Ishikawa (cell line): ENCODE data around the gene PRICKLE3.

Experiments used
- CEBPB ChIP-seq: IDR thresholded peaks from 2 replicates; pipeline ENCODE4 v1.6.1; 2012
- CREB1 ChIP-seq: IDR thresholded peaks from 2 replicates; pipeline ENCODE4 v1.6.1; 2012; ENCODE audit warnings: low read depth
- EGR1 ChIP-seq: IDR thresholded peaks from 2 replicates; pipeline ENCODE4 v1.6.1; 2012
- EP300 ChIP-seq: IDR thresholded peaks from 2 replicates; pipeline ENCODE4 v1.6.1; 2012; ENCODE audit warnings: borderline replicate concordance
- FOXM1 ChIP-seq: IDR thresholded peaks from 2 replicates; pipeline ENCODE4 v1.6.1; 2012; ENCODE audit warnings: low read depth, borderline replicate concordance
- NFIC ChIP-seq: IDR thresholded peaks from 2 replicates; pipeline ENCODE4 v1.6.1; 2012
- RAD21 ChIP-seq: IDR thresholded peaks from 2 replicates; pipeline ENCODE4 v1.6.1; 2012; ENCODE audit warnings: low read depth
- TAF1 ChIP-seq: IDR thresholded peaks from 2 replicates; pipeline ENCODE4 v1.6.1; 2012; ENCODE audit warnings: low read depth, mild to moderate bottlenecking
- TCF12 ChIP-seq: IDR thresholded peaks from 2 replicates; pipeline ENCODE4 v1.6.1; 2012; ENCODE audit warnings: low read depth
- TEAD4 ChIP-seq: IDR thresholded peaks from 2 replicates; pipeline ENCODE4 v1.6.1; 2012
- USF1 ChIP-seq: IDR thresholded peaks from 2 replicates; pipeline ENCODE4 v1.6.1; 2012
- YY1 ChIP-seq: IDR thresholded peaks from 2 replicates; pipeline ENCODE4 v1.6.1; 2012; ENCODE audit warnings: low read depth
- ZBTB7A ChIP-seq: IDR thresholded peaks from 2 replicates; pipeline ENCODE4 v1.6.1; 2012; ENCODE audit warnings: low read depth
- TF ChIP-seq, protein P1 (sequence below): IDR thresholded peaks from 2 replicates; pipeline ENCODE4 v1.6.1; 2012; ENCODE audit warnings: low read depth, mild to moderate bottlenecking
- TF ChIP-seq, protein P2 (sequence below): IDR thresholded peaks from 2 replicates; pipeline ENCODE4 v1.6.1; 2012

Gene PRICKLE3

DNA sequence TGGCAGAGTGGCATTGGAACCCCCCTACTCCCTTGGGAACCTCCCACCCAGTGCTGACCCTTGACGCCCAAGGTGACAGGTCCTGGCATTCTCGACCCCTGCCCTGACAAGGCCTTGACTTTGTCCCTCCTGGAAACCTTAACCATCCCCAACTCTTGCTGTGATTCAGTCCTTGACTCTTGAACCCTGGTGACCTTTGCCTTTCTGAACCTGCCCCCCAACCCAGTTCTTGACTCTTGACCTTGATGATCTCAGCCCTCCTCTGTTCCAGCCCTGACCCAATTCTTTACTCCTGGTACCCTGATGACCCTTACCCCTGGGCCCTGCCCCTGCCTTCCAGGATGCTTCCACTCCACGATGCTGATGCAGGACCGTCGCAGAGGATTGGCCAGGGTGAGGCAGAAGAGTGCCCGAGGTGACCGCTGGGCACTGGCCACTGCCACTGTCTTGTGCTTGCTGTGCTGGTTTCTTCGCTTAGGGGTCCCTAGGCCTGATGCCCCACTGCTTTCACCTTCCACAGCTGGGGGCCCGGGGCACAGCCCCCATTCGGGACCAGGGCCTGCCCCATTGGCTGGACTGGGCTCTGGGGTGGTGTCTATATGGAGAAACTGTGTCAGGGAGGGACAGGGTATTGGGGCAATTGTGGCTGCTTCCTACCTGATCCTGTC, 45.3 kb upstream of the PRICKLE3 start:
- TF ChIP-seq USF1 (no peak), CEBPB (no peak), TEAD4 (no peak), FOXM1 (no peak), EP300 (no peak), NFIC (no peak), TCF12 (no peak), TAF1 (no peak), EGR1 (no peak), CREB1 (no peak)
- TF ChIP-seq, protein P1, sequence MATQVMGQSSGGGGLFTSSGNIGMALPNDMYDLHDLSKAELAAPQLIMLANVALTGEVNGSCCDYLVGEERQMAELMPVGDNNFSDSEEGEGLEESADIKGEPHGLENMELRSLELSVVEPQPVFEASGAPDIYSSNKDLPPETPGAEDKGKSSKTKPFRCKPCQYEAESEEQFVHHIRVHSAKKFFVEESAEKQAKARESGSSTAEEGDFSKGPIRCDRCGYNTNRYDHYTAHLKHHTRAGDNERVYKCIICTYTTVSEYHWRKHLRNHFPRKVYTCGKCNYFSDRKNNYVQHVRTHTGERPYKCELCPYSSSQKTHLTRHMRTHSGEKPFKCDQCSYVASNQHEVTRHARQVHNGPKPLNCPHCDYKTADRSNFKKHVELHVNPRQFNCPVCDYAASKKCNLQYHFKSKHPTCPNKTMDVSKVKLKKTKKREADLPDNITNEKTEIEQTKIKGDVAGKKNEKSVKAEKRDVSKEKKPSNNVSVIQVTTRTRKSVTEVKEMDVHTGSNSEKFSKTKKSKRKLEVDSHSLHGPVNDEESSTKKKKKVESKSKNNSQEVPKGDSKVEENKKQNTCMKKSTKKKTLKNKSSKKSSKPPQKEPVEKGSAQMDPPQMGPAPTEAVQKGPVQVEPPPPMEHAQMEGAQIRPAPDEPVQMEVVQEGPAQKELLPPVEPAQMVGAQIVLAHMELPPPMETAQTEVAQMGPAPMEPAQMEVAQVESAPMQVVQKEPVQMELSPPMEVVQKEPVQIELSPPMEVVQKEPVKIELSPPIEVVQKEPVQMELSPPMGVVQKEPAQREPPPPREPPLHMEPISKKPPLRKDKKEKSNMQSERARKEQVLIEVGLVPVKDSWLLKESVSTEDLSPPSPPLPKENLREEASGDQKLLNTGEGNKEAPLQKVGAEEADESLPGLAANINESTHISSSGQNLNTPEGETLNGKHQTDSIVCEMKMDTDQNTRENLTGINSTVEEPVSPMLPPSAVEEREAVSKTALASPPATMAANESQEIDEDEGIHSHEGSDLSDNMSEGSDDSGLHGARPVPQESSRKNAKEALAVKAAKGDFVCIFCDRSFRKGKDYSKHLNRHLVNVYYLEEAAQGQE: no peak
- TF ChIP-seq, protein P2, sequence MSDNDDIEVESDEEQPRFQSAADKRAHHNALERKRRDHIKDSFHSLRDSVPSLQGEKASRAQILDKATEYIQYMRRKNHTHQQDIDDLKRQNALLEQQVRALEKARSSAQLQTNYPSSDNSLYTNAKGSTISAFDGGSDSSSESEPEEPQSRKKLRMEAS: no peak

- no peak for TF ChIP-seq TAF1
- TF ChIP-seq NFIC: no peak
- TF ChIP-seq TCF12: no peak
- TF ChIP-seq, protein P2: no peak
- no peak for TF ChIP-seq EGR1
- TF ChIP-seq RAD21: no peak
- TF ChIP-seq EP300: no peak
- TF ChIP-seq, protein P1: no peak
- TF ChIP-seq FOXM1: no peak
- no peak for TF ChIP-seq ZBTB7A
- TF ChIP-seq TEAD4: no peak
Measured at GRCh38 chrX:49230500-49231232, 44.5 kb upstream of the PRICKLE3 start.

DNA sequence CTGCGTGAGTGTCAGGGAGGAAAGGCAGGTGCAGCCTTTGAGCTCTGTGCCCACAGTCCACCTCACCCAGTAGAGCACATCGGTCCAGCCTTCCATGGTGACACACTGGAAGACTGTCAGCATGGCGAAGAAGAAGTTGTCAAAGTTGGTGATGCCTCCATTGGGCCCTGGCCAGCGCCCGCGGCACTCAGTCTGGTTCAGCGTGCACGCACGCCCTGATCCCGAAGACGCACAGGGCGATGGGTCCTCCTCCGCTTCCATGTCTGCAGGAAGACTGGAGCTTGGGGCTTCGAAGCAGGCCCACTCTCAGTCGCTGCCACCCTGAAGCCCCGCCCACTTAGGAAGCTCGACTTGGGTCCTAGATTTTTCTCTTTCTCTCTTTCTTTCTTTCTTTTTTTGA, 42.0 kb upstream of the PRICKLE3 start:
- TF ChIP-seq RAD21: no peak
- TF ChIP-seq TEAD4: no peak
- no peak for TF ChIP-seq CEBPB
- TF ChIP-seq TCF12: no peak
- no peak for TF ChIP-seq EP300
- no peak for TF ChIP-seq FOXM1
- no peak for TF ChIP-seq USF1
- no peak for TF ChIP-seq CREB1
- no peak for TF ChIP-seq TAF1
- TF ChIP-seq EGR1: no peak
- no peak for TF ChIP-seq ZBTB7A
- TF ChIP-seq, protein P1: no peak
- TF ChIP-seq NFIC: no peak
- TF ChIP-seq, protein P2: no peak
- no peak for TF ChIP-seq YY1

DNA sequence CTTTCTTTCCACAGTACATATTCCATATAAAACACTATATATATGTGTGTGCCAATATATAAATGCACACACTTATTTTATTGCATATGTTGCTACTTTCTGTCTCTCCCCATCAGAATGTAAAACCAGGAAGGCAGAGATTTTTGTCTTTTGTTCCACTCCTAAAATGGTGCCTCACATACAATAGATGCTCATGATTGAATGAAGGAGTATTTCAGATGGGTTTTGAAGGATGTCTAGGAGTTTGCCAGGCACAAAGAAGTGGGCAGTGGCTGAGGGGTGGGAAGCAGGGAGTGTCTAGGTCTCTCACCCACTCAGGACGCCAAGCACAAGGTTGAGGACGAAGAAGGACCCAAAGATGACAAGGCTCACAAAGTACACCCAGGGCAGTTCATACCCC, 41.6 kb upstream of the PRICKLE3 start:
- TF ChIP-seq CREB1 (no peak), YY1 (no peak), EP300 (no peak), ZBTB7A (no peak), RAD21 (no peak), TCF12 (no peak), TEAD4 (no peak), USF1 (no peak), NFIC (no peak), CEBPB (no peak)
- TF ChIP-seq, protein P2: no peak
- TF ChIP-seq, protein P1: no peak
